Pericardium fibroblast (primary cell): ENCODE measurements around the gene TMEM205. TPM values are rescaled to one million over a fixed set of nuclear protein-coding genes. Genes with fewer than 3 reads are reported as not detected.

ENCODE experiments used
- total RNA-seq: library from RNA; depleted of rRNA; stranded (reverse); fragments of >200 nt; gene quantifications from 2 replicates; pipeline ENCODE4 v1.2.3, GENCODE V29; 2015

The TMEM205 gene
- total RNA-seq, result 80.3 and 137 TPM in 2 replicates

GRCh38 chr19:11346104-11346940 lies at the start of gene TMEM205, which contains the start of gene CCDC159:
TMEM205 (minus strand) TSS chr19:11346268; CDS start chr19:11345619, 649 bp downstream.
CCDC159 (plus strand) TSS chr19:11346519; CDS start chr19:11346607, 88 bp downstream.

GRCh38 chr19:11374433-11375142 lies 28.5 kb upstream of the TMEM205 start, which contains the start of gene SWSAP1:
SWSAP1 (plus strand) TSS chr19:11374666; CDS start chr19:11374681, 15 bp downstream.

GRCh38 chr19:11355160-11356073 lies 9.3 kb upstream of the TMEM205 start, which contains the start of gene PLPPR2:
PLPPR2 (plus strand) TSS chr19:11355432; CDS start chr19:11357674, 2,242 bp downstream.

GRCh38 chr19:11339254-11340098 lies 6.6 kb downstream of the TMEM205 start, which contains the start of gene RAB3D:
RAB3D (minus strand) TSS chr19:11339657; CDS start chr19:11337399, 2,258 bp downstream.

GRCh38 chr19:11295665-11296245 lies 50.3 kb downstream of the TMEM205 start, which contains the start of gene TSPAN16:
TSPAN16 (plus strand) TSS chr19:11296160; CDS start chr19:11296298, 138 bp downstream.

Other genes starting within 250 kb of the TMEM205 start
- 1.5 and 4.3 TPM in 2 replicates for gene SPC24, start 190.5 kb downstream of the TMEM205 start, total RNA-seq
- gene KANK2, start 148.7 kb downstream of the TMEM205 start, total RNA-seq, result 263 and 269 TPM in 2 replicates
- gene ANGPTL8, start 106.6 kb downstream of the TMEM205 start, total RNA-seq, result 0.43 TPM in 1 of 2 replicates, not detected in the other
- 13.5 and 20.3 TPM in 2 replicates for gene DOCK6, start 83.7 kb downstream of the TMEM205 start, total RNA-seq
- not detected in 2 replicates for gene TSPAN16, start 50.1 kb downstream of the TMEM205 start, total RNA-seq
- gene RAB3D, start 6.6 kb downstream of the TMEM205 start, total RNA-seq, result 9.9 and 14.2 TPM in 2 replicates
- gene CCDC159, start 251 bp upstream of the TMEM205 start, total RNA-seq, result 10.4 and 23.8 TPM in 2 replicates
- gene PLPPR2, start 9.2 kb upstream of the TMEM205 start, total RNA-seq, result 33.5 and 50.5 TPM in 2 replicates
- gene SWSAP1, start 28.4 kb upstream of the TMEM205 start, total RNA-seq, result 1.2 and 3.9 TPM in 2 replicates
- gene EPOR, start 38.0 kb upstream of the TMEM205 start, total RNA-seq, result 5.9 and 8.8 TPM in 2 replicates
- 0.12 TPM in 1 of 2 replicates, not detected in the other for gene RGL3, start 73.0 kb upstream of the TMEM205 start, total RNA-seq
- 0.09 and 0.23 TPM in 2 replicates for gene ODAD3, start 88.9 kb upstream of the TMEM205 start, total RNA-seq
- gene PRKCSH, start 89.4 kb upstream of the TMEM205 start, total RNA-seq, result 238 and 256 TPM in 2 replicates
- gene ELAVL3, start 134.8 kb upstream of the TMEM205 start, total RNA-seq, result not detected in 2 replicates
- 3.6 and 3.9 TPM in 2 replicates for gene ZNF653, start 159.6 kb upstream of the TMEM205 start, total RNA-seq
- 39.7 and 61.2 TPM in 2 replicates for gene ECSIT, start 182.9 kb upstream of the TMEM205 start, total RNA-seq
- gene CNN1, start 192.6 kb upstream of the TMEM205 start, total RNA-seq, result 12.2 and 33.3 TPM in 2 replicates
- 42.6 and 44.1 TPM in 2 replicates for gene ELOF1, start 213.0 kb upstream of the TMEM205 start, total RNA-seq
- not detected in 2 replicates for gene ACP5, start 231.4 kb upstream of the TMEM205 start, total RNA-seq